Measurements from ENCODE around the gene SMTN. TPM values are rescaled to one million over a fixed set of nuclear protein-coding genes. Genes with fewer than 3 reads are reported as not detected.

SMTN gene
- total and polyA plus RNA-seq, 10 of the 15 experiments (the other 5 are each of a cell fraction or from before 2014, with no cell fraction given), result 0.92 to 21.9 (median 4.8) TPM

GRCh38 chr22:31093086-31093850, 12.2 kb downstream of the SMTN start:
- ChIA-PET RAD21 (ENCODE audit: unreplicated experiment) (interaction anchor here (0.6 to 1.3 kb wide), 2 partner anchors 9 to 114 kb away, joined by 3 read pairs; no protein-coding TSS in a partner anchor), CTCF (interaction anchor here (1.1 to 2.6 kb wide), 3 partner anchors 8 to 220 kb away, joined by 3 to 7 read pairs (median 4); partner anchors contain the start of gene SELENOM), SMC1A (ENCODE audit: uncharacterized antibody, unreplicated experiment) (interaction anchor here (0.9 kb wide), 1 partner anchor 10 kb away, joined by 3 read pairs; no protein-coding TSS in a partner anchor), POLR2A (interaction anchor here (0.6 to 1.1 kb wide), 2 partner anchors 162 to 1706 kb away, joined by 3 read pairs; no protein-coding TSS in a partner anchor)
- DNase-seq (ENCODE audit: low read depth, low spot score) (no peak), ATAC-seq (no peak), FAIRE-seq (no peak)
- Histone ChIP-seq H3K9ac (ENCODE audit: control insufficient read depth, insufficient read depth, low read length) (no peak overlapping the region), H2AFZ (ENCODE audit: control insufficient read depth, low read depth, low read length) (no peak overlapping the region), H3K4me2 (ENCODE audit: control insufficient read depth, insufficient read depth) (no peak overlapping the region), H3K9me3 (replicated peaks; ENCODE audit: control insufficient read depth, insufficient read depth, low read length) (no peaks in the 10 kb centered on the region), H3K27ac (ENCODE audit: control insufficient read depth, insufficient read depth) (no peak overlapping the region), H3K4me1 (ENCODE audit: control insufficient read depth, insufficient read depth, low read length) (no peaks in the 10 kb centered on the region), H3K27me3 (replicated peaks in 1 of 2; ENCODE audit: control insufficient read depth in 2 of 2, insufficient read depth in 2 of 2, low read length in 1 of 2) (no peaks in the 10 kb centered on the region), H3K79me2 (ENCODE audit: control insufficient read depth, insufficient read depth, low read length) (no peaks in the 10 kb centered on the region), H3K36me3 (ENCODE audit: control insufficient read depth in 2 of 2, insufficient read depth in 2 of 2, low read length in 1 of 2) (peaks cover 0 to 10% of the 10 kb centered on the region in 2 experiments; a peak in 3 of 4 replicates), H3K4me3 (no peak overlapping the region), H4K20me1 (ENCODE audit: control insufficient read depth, insufficient read depth) (no peaks in the 10 kb centered on the region)
- in situ Hi-C loops (cut with MboI) (no loop called here), intact Hi-C loops (cut with micrococcal nuclease; ENCODE audit: unreplicated experiment) (no loop called here)
- no TSS peak for BruUV-seq (replicated peaks)
- WGBS (ENCODE audit: insufficient coverage, insufficient replicate concordance, low lambda C conversion rate, missing lambda C conversion rate), result 96% methylated on average over 32 of the region's 33 CpGs
- TF ChIP-seq NFXL1 (IDR thresholded peaks at IDR 0.05; ENCODE audit: borderline replicate concordance), result no peak
- TF ChIP-seq SUZ12 (IDR thresholded peaks at IDR 0.05; ENCODE audit: unreplicated experiment), result no peak
- TF ChIP-seq BHLHE40 (IDR thresholded peaks at IDR 0.05; ENCODE audit: borderline replicate concordance in 1 of 2, low read depth in 2 of 2, low read length in 1 of 2), result no peak
- TF ChIP-seq BCL3 (IDR thresholded peaks at IDR 0.05; ENCODE audit: borderline replicate concordance, insufficient read depth, low read depth, low read length, poor library complexity, severe bottlenecking), result no peak
- no peak for TF ChIP-seq MYB (IDR thresholded peaks at IDR 0.05; ENCODE audit: borderline replicate concordance, low read depth, low read length)
- no peak for TF ChIP-seq RAD51 (IDR thresholded peaks at IDR 0.05)
- no peak for TF ChIP-seq USF2 (IDR thresholded peaks at IDR 0.05; ENCODE audit: borderline replicate concordance, low read depth, low read length)
- TF ChIP-seq PAX8 (IDR thresholded peaks at IDR 0.05), result no peak
